SH-SY5Y (cell line): ENCODE results near the gene TXLNA.

Experiments used
- GATA2 ChIP-seq: IDR thresholded peaks from 2 replicates; pipeline ENCODE4 v1.6.1; 2011; ENCODE audit warnings: mild to moderate bottlenecking, low read depth, low read length
- GATA3 ChIP-seq: IDR thresholded peaks from 2 replicates; pipeline ENCODE4 v1.6.1; 2011; ENCODE audit warnings: low read depth, mild to moderate bottlenecking, low read length, moderate library complexity

DNA sequence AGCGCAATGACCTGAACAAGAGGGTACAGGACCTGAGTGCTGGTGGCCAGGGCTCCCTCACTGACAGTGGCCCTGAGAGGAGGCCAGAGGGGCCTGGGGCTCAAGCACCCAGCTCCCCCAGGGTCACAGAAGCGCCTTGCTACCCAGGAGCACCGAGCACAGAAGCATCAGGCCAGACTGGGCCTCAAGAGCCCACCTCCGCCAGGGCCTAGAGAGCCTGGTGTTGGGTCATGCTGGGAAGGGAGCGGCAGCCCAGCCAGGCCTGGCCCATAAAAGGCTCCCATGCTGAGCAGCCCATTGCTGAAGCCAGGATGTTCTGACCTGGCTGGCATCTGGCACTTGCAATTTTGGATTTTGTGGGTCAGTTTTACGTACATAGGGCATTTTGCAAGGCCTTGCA lies 15.5 kb downstream of the TXLNA start:
- TF ChIP-seq GATA3 (no peak), GATA2 (no peak)
